Mucosa of gallbladder (tissue), 1 donor: ENCODE data around the gene MACF1. TPM values are rescaled to one million over a fixed set of nuclear protein-coding genes. Genes with fewer than 3 reads are reported as not detected.
"Not testable (repeated sequence)": the region's sequence is repeated elsewhere in the genome, so short reads cannot be mapped to it uniquely, and the experiment has no call there.

Source experiments
- DNase-seq: peaks from one replicate; pipeline ENCODE4 v3.0.0-alpha.2; 2020; ENCODE audit warnings: low spot score
- total RNA-seq: library from RNA; stranded (reverse); gene quantifications from one replicate; pipeline ENCODE4 v1.2.1, GENCODE V29; 2021
- donor health status: DM: no; HTN: no; CAD: no.

The MACF1 gene
- total RNA-seq, 1 donor from 2014 or later, result 404 TPM

DNA sequence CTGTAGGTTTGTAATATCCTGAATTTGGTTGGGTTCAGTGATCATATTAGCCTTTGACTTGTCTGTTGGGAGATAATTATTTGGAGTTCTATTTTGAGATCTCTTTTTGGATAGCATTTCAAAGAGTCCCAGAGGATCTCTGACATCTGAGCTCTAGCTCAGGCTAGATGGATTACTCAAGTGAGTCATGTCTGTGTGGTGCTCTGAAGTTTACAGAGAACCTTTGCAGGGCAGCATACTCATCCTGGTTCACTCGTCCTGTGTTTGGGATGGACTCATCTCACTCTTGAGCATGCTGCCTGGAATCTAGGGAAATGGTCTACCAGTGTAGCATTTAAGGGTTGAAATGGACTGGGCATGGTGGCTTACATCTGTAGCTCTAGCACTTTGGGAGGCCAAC, 257.6 kb downstream of the MACF1 start:
- DNase-seq, result no peak

DNA sequence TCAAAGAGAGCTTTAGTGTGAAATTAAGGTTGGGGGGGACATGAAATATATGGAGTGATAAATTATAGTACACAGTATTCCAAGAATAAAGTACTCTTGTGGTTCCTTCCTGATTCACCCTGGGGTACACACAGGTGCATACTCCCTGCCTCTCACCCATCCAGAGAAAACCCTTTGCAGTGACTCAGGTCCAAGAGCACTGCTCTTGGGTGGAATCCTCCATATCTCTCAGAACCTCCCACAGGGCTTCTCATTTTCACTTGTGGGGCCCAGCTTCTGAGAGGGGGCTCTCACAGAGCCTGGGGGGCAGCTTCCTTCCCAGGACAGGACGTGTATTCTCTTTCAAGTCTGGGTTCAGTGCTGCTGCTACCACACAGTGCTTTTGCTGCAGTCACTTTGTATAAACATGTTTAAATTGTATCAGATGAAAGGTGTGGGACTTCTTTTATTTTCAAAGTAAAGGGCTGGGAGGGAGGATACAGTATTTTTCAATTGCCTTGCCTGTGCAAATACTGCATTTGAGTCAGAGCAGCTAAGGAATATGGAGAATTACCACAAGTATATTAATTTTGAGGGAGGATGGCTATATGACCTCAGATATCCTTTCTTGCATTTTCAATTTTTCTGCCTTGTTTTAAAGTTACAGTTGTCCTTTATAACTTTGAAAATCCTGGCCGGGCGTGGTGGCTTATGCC, 262.1 kb downstream of the MACF1 start:
- no peak for DNase-seq

DNA sequence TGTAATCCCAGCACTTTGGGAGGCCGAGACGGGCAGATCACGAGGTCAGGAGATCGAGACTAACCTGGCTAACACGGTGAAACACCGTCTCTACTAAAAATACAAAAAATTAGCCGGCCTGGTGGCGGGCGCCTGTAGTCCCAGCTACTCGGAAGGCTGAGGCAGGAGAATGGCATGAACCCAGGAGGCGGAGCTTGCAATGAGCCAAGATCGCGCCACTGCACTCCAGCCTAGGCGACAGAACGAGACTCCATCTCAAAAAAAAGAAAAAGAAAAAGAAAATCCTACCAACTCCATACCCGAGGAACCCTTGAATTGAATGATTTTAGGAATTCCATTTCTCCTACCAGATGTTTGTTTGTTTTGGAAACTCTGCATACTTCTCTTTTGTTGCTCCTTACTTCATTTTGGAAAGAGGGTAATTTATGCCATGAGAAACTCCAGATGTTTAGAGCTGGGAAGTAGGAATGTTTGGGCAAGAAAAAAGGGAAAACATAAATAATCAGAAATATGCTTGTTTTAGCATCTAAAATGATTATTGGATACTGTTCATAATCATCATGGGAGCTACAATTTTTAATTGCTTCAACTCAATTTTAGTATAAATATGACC, 262.7 kb downstream of the MACF1 start:
- DNase-seq, result not testable (repeated sequence)

DNA sequence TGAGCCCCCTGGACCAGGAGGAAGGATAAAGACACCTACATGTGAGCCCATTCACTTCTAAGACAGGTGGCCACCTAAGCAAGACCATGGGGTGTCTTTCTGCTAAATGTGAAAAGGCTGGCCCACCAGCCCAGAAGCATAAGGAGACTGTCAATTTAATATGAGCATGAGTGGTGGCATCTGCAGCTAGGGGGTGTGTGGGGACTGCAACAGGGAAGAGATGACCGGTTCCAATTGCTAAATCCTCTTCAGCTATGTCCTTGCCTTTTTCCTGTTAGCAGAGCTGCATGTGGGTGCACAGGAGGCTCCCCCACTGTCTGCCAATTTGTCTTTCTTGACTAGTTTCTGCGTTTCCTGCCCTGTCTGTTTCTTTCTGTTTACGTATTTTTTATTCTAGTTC, 264.7 kb downstream of the MACF1 start:
- DNase-seq, result no peak

- DNase-seq, result no peak
Observed at GRCh38 chr1:39470040-39470439, 265.5 kb downstream of the MACF1 start.

- DNase-seq, result no peak
Observed at GRCh38 chr1:39472826-39473225, 268.3 kb downstream of the MACF1 start.

- no peak for DNase-seq
Observed at GRCh38 chr1:39473324-39473723, 268.8 kb downstream of the MACF1 start.

GRCh38 chr1:39474810-39475209, 270.3 kb downstream of the MACF1 start:
- no peak for DNase-seq

DNA sequence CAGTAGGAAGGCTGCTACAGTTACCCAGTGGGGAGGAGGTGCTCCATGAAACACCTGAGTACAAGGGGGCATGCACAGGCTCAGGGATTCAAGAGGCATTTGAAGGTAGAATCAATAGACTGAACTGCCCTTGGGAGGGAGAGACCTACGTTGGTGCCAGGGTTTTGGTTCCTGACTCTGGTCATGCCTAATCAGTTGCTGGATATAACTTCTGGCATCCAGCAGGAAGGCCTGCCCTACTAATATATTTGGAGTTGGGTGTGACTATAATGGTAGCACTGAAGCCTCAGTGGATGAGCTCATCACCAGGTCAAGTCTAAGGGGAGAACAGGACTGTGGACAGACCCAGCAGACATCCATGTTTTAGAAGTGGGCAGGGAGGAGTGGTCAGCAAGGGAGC, 271.1 kb downstream of the MACF1 start:
- not testable (repeated sequence) for DNase-seq

DNA sequence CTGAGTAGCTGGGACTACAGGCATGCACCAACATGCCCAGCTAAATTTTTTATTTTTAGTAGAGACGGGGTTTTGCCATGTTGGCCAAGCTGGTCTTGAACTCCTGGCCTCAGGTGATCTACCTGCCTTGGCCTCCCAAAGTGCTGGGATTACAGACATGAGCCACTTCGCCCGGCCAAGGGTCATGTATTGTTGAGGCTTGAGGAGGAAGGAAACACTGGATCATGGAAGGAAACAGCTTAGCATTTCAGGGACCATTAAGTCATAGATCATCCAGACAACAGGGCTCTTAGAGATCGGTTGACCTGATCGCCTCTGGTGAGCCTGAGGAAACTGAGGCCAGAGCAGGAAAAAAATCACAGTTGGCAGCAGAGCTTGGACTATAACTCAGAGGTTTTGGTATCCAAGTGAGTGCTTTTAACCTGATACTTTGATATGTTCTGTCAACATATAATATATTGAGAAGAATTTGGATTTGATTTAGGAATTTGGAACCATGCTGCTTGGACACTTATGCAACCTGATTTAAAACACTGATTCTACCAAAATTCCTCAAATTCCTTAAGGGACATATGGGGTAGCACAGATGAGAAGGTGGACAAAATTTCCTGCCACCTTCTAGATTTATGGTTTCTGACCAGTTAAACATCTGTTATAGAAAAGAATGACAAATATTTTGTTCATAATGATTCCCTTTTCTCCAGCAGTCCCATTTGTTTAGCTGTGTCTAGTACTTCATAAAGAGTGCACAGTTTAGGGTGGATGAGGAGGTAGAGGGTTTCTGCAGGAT, 273.8 kb downstream of the MACF1 start:
- no peak for DNase-seq

GRCh38 chr1:39481289-39481688, 276.8 kb downstream of the MACF1 start:
- DNase-seq, result no peak

DNA sequence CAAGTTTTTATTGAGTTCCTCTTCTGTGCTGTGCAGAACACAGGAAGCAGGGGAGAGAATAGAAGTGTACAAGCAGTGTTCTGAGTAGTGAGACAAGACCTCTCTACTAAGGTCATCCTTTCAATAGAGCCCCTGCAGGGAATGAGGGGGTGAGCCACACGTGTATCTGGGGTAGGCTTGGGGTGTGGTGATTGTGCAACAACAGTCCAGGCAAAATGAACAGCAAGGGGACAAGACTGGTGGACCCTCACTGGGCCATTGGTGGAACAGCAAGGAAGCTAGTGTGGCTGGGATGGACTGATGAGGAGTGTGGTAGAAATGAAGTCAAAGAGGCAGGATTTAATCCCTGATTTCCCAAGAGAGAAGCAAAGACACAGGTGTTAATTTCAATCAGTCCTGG, 278.8 kb downstream of the MACF1 start:
- DNase-seq, result no peak

- DNase-seq, result no peak
Observed at GRCh38 chr1:39484564-39484963, 280.1 kb downstream of the MACF1 start.

DNA sequence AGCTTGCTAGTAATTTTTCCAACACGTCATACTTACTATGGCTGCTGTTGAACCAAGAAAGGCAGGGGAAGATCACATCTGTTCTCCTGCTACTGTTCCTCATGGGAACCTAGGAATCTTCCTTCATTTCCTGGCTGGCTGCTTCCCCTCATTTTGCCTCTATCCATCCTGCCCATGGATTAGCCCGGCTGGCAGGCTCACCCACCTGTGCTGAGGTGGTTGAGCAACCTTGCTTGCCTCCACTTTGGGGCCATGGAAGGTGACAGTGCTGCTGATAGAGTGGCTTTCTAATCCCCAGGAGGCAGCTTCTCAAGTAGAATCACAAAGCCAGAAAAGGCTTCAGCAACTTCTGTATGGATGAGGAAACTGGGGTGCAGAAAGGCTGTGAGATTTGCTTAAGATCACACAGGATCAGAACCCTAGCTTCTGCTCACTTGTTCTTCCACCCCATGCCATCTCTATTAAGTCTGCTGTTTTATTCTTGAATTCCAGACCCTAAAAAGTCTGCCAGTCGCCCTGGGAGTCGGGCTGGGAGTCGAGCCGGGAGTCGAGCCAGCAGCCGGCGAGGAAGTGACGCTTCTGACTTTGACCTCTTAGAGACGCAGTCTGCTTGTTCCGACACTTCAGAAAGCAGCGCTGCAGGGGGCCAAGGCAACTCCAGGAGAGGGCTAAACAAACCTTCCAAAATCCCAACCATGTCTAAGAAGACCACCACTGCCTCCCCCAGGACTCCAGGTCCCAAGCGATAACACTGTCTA, 280.7 kb downstream of the MACF1 start:
- DNase-seq, result peak; percentile 33

GRCh38 chr1:39488012-39488545, 283.6 kb downstream of the MACF1 start:
- DNase-seq, result no peak

DNA sequence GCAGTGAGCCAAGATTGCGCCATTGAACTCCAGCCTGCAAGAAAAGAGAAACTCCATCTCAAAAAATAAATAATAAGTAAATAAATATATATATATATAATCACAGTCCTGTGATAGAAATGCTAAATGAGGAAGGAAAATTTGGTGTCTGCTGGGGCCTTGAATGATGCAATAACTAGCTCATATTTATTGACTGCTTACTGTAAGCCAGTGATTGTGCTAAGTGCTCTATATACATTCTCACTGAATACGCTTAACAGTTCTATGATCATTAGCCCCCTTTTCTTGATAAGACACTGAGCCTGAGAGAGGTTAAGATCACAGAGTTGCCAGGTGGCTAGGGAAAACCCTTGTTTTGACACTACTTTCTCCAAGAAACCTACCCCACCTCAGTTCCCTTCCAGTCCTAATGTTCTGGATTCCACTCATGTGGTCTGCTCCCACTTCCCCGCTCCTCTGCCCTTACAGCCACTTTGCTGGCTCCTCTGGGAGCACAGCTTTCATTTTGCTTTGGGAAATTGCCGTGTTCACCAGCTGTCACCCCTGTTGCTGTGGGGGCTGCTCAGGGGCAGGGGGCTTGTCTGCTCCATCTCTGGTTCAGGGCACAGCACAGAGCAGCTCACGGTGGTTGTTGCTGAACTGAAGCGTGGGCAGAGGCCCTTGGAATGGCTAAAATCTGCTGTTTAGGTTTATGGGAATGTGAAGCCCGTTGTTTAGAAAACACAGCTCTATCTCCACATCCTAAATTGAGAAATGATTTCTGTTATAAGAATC, 284.5 kb downstream of the MACF1 start:
- DNase-seq, result no peak

DNA sequence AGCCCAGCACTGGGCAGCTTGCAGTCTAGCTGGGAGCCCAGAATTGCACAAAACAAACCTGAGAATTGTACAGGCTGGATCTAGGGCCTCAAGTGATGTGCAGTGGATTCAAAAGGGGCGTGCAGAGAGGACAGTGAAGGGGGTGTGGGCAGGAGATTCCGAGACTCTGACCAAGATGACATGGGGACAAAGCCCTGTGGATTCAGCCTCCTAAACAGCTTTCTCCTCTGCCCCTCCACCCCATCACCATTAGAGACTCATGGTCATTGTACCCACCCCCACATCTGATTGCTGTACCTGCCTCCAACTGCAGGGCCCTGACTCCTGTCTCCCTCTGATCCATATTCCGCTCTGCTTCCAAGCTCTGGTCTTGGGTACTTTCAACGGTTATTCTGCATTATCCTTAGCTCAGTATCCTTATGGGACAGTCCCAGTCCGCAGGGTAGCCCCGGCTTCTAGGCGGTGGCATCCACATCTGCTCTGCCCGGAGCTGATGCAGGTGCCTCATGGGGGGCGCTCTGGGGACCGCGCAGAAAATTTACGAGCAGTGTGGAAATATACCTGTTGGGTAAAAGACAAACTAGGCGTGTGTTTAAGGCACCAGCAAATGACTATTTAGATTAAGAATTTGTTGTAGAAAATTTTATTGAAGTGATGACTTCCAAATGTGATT, 285.2 kb downstream of the MACF1 start:
- no peak for DNase-seq

- DNase-seq, result no peak
Observed at GRCh38 chr1:39490596-39491145, 286.2 kb downstream of the MACF1 start.

DNA sequence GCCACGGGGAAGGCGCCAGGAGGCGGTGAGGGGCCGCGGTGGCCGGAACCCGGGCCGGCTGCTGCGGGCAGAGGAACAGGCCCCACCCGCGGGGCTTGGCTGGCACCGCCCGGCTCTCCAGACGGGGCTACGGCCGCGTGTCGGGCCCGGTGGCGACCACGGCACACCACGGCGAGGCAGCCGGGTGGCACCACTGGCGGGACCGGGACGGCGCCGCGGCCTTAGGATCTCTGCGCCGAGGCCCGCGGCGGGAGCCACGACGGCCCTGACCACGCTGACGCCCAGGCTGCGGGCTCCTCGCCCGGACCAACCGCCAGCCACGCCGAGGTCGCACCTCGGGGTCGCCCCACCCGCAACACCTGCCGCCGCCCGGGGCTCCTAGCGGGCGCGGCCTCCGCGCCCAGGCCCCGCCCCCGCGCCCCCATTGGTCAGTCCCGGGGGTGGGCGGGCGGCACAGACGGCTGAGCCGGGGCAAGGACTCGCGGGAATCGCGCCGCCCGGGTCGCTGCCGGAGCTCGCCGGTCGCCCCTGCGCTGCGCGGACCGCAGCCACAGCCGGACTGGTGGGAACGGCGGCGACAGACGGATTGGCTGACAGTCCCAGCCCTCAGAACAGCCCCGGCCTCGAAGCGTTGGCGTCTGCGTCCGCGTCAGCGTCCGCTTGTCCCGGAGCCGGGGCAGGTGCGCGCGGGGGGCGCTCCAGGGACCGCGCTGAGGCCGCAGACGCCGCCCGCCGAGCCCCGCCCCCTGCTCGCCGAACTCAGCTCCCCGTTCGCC, 286.8 kb downstream of the MACF1 start, which contains the start of gene BMP8A:
Gene BMP8A (plus strand): TSS at position 491 of the 776 bp plus-strand sequence. CDS start 356 bp downstream, outside the sequence.
- peak; percentile 54 for DNase-seq
